ENCODE results near the gene NOS2. TPM values are rescaled to one million over a fixed set of nuclear protein-coding genes. Genes with fewer than 3 reads are reported as not detected.
"Not testable (repeated sequence)": the region's sequence is repeated elsewhere in the genome, so short reads cannot be mapped to it uniquely, and the experiment has no call there.

The NOS2 gene
- total RNA-seq, 1 experiment from 2014 or later: not detected

DNA sequence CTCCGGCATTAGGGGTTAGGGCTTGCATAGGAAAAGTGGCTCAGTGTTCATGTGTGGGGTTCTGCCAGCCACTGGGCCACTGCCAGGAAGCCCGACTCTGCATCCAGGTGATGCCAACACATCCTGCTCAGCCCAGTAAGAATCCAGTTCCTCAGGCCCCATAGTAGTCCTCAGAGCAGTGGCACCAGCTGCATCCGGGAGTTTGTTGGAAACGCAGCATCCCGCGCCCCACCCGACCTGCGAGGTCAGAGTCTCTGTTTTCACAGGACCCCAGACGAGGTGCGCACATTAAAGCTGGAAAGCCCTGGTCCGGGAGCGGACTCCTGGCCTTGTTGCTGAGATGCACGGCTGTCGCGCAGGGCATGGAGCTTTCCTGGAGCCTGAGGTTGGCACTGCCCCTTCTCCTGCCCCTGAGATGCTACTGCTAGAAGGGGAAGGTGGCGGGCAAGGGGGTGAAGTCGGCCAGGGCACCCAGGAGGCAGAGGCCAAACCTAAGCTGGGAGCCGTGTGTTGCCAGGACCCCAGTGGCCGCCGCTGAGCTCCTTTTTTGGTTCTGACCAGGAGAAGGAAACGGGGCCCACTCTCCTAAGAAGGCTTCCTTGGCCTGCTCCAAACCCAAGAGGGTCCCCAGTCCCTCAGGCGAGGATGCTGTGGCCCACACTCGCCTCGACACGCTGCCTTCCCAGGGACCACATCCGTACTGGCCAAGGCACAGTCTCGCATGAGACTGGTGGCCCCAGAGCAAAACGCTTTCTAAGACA is 44.4 kb downstream of the NOS2 start:
- no peak for DNase-seq (ENCODE audit: low spot score)

DNA sequence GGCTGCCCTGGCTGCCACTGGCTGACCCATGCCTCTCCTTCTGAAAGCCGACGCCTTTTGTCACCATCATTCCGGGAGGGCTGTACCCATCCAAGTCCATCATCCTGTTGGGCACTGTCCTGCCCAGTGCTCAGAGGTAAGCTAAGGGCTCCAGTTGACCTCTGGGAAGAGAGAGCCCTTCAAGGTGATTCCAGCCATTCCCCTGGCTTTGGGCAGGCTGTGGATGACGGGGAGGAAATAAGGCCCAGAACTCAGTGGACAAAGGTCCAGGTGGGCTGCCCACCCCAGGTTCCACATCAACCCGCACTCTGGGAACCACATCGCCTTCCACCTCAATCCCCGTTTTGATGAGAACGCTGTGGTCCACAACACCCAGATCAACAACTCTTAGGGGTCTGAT is 45.8 kb downstream of the NOS2 start:
- DNase-seq (ENCODE audit: low spot score): no peak

DNA sequence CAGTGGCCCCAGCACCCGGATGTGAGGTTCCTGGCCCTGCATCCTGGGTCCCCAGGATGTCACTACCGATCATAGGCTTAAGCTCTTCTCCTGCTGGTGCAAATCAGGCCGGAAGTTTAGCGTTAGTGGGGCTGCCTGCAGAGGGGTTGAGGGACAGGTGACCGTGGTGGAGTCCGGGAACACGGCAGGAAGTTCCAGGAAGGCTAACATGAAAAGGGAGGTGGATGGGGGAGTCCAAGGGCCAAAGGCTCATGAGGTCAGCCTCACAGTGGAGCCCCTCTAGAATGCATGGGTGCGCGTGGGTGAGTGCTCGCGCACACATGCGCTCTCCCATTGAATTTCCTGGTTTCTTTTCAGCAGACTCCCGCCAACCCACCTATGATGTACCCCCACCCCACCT is 46.6 kb downstream of the NOS2 start:
- DNase-seq (ENCODE audit: low spot score): not testable (repeated sequence)

DNA sequence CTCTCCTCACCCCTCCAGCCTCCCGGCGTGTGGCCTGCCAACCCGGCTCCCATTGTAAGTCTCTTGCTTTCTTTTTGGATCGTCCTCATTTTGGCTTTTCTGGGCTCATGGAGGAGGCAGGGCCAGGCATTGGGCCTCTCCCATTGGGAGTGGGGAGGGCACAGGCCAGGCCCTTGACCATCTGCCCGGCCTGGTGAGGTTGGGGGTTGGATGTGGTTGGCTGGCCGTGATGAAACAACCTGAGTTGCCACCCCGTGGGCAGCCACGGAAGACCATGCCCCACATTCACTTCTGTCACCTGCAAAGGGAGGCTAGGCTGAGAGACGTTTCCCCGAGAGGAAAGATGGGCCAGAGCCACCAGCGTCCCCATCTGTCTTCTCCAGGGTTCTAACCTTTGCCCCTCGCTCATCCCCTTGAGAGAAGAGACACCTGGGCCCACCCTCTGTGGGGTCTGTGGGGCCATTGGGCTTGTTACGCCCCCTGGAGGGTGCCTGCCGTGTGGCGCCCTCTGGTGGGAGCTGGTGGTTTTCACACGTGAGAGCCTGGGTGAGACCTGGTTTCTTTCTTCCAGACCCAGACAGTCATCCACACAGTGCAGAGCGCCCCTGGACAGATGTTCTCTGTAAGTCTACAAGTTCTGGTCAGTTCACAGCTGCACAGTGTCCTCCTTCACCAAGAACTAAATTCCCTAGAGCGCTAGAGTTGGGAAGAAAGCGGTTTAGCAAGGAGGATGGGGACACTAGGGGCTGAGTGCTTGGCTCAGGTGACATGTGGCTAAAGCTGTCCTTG is 47.3 kb downstream of the NOS2 start:
- DNase-seq (ENCODE audit: low spot score): not testable (repeated sequence)

DNA sequence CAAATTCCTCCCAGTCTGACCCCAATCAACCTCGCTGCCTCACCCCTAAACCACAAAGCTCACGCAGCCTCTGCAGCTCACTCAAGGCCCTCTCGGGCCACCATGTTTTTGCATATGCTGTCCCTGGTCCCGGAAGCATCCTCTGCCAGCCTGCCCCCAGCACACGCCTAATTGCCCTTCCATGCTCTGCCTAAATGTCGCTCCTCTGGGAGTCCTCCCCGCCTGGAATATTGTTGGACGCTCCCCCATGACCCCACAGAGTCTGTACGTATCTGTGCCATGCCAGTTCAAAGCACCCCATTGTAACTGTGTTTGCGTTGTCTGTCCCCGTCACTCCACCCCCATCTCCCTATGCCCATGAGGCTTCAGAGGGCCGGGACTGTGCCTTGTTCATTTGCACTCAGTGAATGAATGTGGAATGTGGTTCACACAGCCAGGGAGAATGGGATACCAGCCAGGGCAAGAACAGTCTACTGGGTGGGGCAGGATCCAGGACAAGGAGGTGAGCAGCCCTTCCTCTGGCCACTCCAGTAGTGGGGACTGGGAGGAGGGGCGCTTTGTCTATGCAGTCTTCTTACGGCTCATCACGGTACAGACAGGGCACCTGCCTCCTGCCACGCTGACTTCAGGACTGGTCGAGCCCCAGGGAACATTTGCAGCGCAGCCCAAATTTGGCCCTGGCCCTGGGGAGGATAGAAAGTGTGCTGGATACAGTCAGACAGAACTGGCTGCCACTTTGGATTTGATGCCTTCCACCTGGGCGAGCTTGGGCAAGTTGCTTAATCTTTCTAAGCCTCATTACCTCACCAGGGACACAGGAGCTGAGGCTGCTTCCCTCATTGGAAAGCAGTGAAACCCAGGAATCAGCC is 48.5 kb downstream of the NOS2 start:
- no peak for DNase-seq (ENCODE audit: low spot score)

DNA sequence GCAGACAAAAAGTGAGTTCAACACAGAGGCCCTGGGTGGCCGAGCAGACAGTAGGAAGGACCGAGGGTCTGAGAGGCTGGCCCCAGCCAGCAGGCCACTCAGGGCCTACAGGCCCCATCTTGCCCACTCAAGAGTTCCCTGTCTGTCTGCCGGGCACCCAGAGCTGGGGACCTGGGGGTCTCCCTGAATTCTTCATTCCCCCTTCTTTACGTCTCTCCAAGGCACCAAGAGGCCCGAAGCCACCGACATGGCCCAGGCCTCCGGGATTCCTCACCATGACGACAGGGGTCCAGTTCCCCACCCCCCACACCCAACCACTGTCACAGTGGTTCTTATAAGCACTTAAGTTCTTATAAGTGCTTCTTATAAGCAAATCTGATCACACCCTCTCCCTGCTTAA is 49.2 kb downstream of the NOS2 start:
- DNase-seq (ENCODE audit: low spot score): no peak

DNA sequence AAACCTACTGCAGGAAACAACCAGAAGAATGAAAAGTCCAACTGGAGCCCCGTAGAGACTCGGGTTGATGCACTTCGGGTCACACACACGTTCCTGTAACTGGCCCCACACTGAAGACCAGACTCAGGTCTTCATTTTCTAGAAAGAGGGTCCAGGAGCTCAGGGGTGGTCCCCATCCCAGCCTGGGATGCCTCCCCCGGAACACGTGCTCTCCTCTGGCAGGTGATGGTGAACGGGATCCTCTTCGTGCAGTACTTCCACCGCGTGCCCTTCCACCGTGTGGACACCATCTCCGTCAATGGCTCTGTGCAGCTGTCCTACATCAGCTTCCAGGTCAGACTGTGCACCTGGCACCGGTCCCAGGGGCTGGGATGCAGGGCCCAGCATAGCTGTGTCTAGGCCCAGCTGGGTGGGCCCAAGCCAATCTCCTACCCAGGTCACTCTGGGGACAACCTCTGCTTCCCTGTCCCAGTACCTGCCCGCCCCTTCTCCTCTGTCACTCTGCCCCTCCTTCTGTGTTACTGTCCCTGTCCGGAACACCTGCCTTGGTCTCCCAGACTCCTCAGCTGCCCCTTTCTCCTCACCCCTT is 50.7 kb downstream of the NOS2 start:
- DNase-seq (ENCODE audit: low spot score): not testable (repeated sequence)

DNA sequence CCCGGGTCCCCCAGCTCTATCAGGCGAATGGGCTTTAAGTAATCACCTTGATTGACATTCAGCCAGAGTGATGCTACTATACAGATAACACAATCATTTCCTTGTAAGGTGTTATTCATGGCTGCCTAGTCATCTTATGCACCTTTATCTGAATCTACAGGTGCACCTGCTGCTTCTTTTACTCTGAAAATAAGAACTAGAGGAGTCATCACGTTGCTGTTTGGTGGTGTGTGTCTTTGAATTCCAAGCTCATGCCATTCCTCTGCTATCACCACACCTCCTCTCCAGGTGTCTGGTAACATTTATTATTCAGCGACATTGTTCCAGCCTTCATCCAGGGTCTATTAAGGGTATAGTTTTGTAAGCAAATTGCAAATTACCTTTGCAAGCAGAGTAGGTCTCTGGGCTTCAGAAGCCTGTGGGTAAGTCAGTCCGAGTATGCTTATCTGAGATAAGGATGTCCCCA is 51.9 kb downstream of the NOS2 start:
- peak; percentile 2 for DNase-seq (ENCODE audit: low spot score)

DNA sequence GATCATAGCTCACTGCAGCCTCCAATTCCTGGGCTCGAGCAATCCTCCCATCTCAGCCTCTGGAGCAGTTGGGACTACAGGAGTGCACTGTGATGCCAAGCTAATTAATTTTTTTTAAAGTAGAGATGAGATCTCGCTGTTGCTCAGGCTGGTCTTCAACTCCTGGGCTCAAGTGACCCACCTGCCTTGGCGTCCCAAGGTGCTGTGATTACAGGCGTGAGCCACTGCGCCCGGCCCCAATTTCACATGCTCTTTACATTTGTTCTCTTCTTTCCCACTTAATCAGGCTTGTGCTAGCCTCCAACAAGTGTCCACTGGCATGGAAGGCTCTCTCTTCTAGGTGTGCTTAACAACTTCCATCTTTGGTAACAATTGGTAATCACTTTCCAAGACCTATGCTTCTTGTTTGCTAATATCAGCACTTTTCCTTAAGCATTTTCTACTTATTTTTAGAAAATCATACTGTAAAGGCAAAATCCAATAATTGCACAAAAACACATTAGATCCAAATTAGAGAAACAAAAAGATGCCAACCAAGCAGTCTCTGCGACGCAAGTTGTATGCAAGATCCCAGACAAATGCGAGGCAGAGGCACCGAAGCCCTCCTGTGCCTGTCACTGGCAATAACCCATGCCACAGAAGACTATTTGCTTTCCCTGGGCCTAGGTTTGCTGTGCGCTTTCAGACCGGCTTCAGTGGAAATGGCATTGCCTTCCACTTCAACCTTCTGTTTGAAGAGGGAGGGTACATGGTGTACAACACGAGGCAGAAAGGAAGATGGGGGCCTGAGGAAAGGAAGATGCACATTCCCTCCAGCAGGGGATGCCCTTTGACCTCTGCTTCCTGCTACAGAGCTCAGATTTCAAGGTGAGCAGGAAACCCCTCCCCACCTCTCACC is 52.6 kb downstream of the NOS2 start:
- peak; percentile 9 for DNase-seq (ENCODE audit: low spot score)

DNA sequence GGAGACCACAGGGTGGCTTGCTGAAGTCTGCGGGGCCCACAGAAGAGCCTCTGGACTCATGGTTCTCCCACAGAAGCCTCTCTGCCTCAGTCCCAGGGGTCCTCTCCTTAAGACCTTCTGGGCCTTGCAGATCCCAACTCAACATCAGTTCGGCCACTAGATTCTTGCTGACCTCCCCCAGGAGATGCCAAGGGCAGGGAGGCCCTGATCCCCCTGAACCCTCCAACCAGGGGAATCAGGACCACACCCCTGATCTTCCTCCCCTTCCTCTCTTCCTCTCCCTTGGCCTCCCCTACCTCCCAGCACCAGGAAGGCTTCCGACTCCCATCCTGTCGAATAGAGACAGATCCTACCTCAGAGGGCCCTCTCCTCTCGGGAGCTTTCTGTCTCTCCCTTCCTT is 53.4 kb downstream of the NOS2 start:
- no peak for DNase-seq (ENCODE audit: low spot score)

DNA sequence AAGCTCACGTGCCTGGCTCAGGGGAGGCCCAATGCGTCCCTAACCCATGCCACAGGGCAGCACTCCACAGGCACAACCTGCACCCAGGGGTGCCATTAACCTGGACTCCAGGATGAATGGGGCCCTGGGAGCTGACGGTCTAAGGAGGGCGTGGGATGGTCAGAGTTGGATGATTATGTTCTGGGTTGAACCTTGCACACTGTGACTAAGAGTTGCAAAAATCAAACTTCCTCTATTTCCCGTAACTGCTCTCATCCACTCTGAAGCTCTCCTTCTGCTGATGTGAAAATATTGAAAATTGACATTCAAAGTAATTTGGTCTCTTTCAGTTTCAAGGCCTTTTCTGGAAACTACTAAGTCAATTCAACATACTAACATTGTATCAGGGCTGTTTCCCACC is 54.0 kb downstream of the NOS2 start:
- not testable (repeated sequence) for DNase-seq (ENCODE audit: low spot score)

DNA sequence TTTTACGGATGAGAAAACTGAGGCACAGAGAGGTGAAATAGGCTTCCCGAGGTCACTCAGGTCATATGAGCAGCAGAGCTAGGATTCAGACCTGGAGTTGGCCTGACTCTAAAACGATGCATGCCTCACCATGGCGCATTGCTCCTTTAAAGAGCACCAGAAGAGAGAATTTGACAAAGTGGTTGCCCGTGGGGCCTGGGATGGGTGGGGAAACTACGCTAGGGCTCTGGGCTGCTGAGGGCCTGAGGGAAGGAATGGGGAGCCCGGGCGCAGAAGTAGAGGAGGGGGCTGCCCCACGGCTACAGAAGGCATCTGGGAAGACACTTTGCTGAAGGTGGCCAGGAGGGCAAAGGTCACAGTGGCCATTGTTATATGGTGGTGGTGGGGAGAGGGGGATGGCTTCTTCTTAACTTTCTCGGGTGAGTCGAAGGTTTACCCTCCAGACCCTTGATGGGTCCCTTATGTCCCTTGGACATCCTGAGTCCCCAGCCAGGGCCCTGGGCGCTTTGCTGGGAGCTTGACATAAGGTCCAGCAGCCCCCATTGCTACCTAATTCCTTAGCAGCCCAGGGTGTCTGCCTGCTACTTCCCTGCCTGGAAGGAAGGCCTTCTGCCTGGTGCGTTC is 55.0 kb downstream of the NOS2 start:
- DNase-seq (ENCODE audit: low spot score): not testable (repeated sequence)

DNA sequence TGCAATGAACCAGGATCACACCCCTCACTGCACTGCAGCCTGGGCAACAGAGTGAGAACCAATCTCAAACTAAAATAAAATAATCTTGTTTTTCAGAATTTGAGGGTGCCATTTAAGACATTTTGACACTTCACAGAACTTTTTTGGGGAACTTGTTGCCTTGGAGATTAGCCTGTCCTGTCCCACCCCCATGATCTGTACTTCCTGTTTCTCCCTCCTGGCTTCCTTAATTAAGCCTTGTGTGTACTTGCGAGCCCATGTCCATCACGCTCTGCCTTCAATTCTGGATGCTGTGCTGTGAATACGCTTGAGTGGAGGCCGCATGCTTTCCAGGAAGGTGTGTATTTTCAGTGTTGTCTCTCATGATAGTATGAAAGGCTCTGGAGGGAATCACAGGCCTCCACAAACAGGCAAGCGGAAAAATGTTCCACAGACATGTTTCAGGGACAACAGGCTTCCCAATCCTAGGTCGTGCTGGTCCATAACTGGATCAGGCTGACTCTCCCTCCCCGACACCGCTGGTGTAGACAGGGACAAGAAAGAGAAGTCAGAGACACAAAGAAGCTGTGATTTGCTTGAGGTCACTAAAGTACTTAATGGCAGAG is 56.9 kb downstream of the NOS2 start:
- no peak for DNase-seq (ENCODE audit: low spot score)

DNA sequence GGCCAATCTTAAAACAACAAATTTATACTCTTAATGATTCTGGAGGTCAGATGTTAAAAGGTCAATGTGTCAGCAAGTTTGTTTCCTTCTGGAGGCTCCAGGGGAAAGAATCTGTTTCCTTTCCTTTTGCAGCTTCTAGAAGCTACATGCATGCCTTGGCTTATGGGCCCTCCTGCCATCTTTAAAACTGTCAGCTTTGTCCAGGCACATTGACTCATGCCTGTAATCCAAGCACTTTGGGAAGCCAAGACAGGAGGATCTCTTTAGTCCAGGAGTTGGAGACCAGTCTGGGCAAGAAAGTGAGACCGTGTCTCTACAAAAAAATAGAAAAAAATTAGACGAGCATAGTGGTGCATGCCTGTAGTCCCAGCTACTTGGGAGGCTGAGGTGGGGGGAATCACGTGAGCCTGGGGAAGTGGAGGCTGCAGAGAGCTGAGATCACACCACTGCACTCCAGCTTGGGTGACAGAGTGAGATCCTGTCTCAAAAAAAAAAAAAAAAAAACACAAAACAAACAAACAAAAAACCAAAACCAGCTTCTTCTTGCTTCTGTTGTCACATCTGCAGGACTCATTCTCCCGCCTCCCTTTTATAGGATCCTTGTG is 58.3 kb downstream of the NOS2 start:
- no peak for DNase-seq (ENCODE audit: low spot score)

DNA sequence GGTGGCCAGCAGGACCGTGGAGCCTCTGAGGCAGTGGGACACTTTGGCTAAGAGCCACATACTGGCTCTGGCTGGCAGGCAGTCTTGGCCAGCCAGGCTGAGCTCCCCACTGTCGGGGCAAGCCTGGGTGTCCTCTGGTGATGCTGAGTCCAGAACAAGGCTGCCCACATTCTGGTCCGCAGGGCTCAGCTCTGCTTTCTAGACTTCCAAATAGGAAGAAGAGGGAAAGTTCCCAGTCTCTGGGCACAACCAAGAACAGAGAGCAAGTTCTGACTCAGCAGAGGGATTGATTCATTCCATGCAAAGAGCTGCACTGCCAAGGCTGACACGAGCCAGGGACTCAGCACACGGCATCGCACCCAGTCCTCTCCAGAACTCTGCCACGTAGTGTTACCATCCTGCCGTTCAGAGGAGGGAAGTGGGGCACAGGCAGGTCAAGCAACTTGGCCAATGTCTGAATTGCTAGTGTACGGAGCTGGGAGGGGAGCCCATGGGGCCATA is 58.9 kb downstream of the NOS2 start:
- DNase-seq (ENCODE audit: low spot score): no peak

DNA sequence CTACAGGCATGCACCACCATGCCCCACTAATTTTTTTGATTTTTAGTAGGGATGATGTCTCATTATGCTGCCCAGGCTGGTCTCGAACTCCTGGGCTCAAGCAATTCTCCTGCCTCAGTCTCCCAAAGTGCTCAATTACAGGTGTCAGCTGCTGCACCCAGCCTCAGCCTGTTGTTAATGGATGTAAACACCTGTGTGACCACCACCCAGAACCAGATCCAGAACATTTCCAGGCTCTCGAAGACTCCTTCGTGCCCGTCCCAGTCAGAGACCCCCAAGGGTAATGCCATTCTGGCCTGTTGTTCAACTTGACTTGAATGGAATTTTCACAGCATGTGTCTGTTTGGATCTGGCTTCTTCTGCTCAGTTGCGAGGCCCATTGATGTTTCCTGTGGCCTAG is 59.8 kb downstream of the NOS2 start:
- DNase-seq (ENCODE audit: low spot score): not testable (repeated sequence)

DNA sequence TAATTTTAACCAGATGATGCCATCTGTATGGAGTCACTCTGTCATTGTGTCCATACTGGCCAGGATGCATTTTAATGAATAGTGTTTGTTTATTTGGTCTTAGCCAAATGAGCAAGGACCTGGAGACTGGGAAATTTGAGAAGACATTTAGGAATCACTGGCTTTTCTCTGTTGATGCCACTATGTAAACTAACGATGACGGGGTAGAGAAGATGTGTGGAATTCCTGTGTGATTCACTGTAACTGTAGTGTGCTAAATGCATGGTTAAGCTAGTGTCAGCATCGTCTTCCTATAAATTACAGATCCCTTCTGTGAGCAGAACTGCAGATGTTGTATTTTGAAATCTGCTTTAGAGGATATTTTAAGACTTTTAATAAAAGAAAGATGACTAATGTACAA is 66.6 kb downstream of the NOS2 start:
- no peak for DNase-seq (ENCODE audit: low spot score)

DNA sequence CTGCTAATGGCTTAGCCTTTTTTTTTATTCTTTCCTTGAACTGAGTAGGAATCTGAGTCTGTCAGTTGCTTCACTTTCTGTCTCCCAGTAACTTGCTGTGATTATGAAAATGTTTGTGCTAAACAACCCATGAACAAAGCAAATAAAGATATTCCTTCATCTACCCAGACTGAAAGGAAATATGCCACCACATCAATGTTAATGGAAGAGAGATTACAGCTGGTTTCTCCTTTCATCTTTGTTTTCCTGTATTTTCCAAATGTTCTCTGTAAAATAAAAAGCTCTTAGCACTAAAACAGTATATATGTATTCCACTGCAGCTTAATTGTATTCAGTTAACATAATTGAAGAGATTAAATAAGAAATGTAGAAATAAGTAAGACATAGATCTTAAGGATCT is 67.6 kb downstream of the NOS2 start:
- DNase-seq (ENCODE audit: low spot score): not testable (repeated sequence)

DNA sequence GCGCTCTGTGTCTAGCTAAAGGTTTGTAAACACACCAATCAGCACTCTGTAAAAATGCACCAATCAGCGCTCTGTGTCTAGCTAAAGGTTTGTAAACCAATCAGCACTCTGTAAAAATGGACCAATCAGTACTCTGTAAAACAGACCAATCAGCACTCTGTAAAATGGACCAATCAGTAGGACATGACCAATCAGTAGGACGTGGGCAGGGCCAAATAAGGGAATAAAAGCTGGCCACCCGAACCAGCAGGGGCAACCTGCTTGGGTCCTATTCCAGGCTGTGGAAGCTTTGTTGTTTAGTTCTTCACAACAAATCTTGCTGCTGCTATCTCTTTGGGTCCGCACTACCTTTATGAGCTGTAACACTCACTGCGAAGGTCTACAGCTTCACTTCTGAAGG is 74.3 kb downstream of the NOS2 start:
- DNase-seq (ENCODE audit: low spot score): not testable (repeated sequence)
